ENCODE measurements around the gene ARHGDIA.
A peak's percentile ranks its signal among the peaks of the same experiment; 100 is the strongest.
"Not testable (repeated sequence)": the region's sequence is repeated elsewhere in the genome, so short reads cannot be mapped to it uniquely, and the experiment has no call there.

ARHGDIA gene

GRCh38 chr17:81870981-81871386 lies at the start of gene ARHGDIA:
ARHGDIA (minus strand) TSS chr17:81871337; CDS start chr17:81869930, 1,407 bp downstream.
- DNase-seq, result no peak

GRCh38 chr17:81918832-81919545 lies 47.9 kb upstream of the ARHGDIA start:
- DNase-seq, result no peak

- DNase-seq, result not testable (repeated sequence)
Observed at GRCh38 chr17:81918333-81918669, 47.2 kb upstream of the ARHGDIA start.

GRCh38 chr17:81917565-81918332 lies 46.6 kb upstream of the ARHGDIA start, which contains the start of gene SIRT7:
SIRT7 (minus strand) TSS chr17:81918176; CDS start chr17:81918131, 45 bp downstream.
- peak; percentile 67 for DNase-seq

- DNase-seq, result no peak
Observed at GRCh38 chr17:81916234-81917001, 45.3 kb upstream of the ARHGDIA start.

- DNase-seq, result no peak
Observed at GRCh38 chr17:81915331-81915730, 44.2 kb upstream of the ARHGDIA start.

GRCh38 chr17:81914103-81914850 lies 43.1 kb upstream of the ARHGDIA start:
- no peak for DNase-seq

- DNase-seq, result no peak
Observed at GRCh38 chr17:81913394-81914102, 42.4 kb upstream of the ARHGDIA start.

- no peak for DNase-seq
Observed at GRCh38 chr17:81912441-81913309, 41.5 kb upstream of the ARHGDIA start.

GRCh38 chr17:81911969-81912368 lies 40.8 kb upstream of the ARHGDIA start:
- DNase-seq, result no peak

- DNase-seq, result peak; percentile 62
Observed at GRCh38 chr17:81911277-81911961, 40.3 kb upstream of the ARHGDIA start, which contains the start of gene PCYT2. PCYT2 (minus strand) TSS chr17:81911399; CDS start chr17:81911355, 44 bp downstream.

GRCh38 chr17:81910840-81911276 lies 39.7 kb upstream of the ARHGDIA start:
- DNase-seq, result no peak

- no peak for DNase-seq
Observed at GRCh38 chr17:81909966-81910839, 39.1 kb upstream of the ARHGDIA start.

GRCh38 chr17:81909231-81909630 lies 38.1 kb upstream of the ARHGDIA start:
- no peak for DNase-seq

GRCh38 chr17:81908793-81909192 lies 37.7 kb upstream of the ARHGDIA start:
- DNase-seq, result no peak

GRCh38 chr17:81907219-81908145 lies 36.3 kb upstream of the ARHGDIA start:
- no peak for DNase-seq

- no peak for DNase-seq
Observed at GRCh38 chr17:81906476-81907218, 35.5 kb upstream of the ARHGDIA start.
